SIG-M5 (cell line): ENCODE results near the gene ZNF213.

Source experiments
- DNase-seq: peaks from one replicate; lab custom pipeline; 2025; lab: John Stamatoyannopoulos, UW

Gene ZNF213, protein sequence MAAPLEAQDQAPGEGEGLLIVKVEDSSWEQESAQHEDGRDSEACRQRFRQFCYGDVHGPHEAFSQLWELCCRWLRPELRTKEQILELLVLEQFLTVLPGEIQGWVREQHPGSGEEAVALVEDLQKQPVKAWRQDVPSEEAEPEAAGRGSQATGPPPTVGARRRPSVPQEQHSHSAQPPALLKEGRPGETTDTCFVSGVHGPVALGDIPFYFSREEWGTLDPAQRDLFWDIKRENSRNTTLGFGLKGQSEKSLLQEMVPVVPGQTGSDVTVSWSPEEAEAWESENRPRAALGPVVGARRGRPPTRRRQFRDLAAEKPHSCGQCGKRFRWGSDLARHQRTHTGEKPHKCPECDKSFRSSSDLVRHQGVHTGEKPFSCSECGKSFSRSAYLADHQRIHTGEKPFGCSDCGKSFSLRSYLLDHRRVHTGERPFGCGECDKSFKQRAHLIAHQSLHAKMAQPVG

DNA sequence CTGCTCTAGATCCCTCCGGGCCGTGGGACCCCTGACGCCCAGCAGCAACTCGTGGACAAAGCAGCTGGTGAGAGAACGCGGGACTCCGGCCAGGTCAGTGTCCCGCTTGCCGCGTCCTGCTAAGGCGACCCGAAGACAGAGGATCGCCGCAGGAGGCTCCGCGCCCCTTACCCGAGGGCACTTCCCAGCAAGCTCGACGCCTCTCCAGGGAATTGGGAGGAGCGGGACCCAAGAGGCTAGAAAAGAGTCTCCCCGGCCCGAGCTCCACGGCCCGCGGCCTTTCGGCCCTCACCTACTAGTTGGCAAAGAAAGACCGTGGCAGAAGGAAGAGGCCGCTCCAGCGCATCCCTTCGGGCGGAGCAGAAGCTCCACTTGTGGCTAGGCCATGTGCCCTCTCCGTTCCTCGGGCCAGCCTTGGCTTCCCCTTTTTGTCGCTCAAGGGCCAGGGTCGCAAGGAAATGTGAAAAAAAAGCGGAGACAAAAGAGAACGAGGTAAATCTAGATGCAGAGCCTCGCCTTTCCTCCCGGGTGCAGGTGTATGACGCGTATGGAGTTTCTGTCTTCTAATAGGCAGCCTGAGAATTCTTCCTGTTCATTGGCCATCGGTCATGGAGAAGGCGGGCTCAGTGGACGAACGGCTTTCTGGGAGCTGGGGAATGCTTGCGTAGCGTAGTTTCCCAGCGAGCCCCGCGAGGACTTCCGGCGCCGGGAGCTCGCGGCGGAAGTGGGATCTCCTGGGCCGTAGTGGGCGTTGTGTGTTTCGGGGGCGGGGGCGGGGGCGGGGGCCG is at the start of gene ZNF213:
Gene ZNF213, plus strand, starts transcription at position 692 of the 788 bp plus-strand sequence. CDS start 2,252 bp downstream, outside the sequence.
- peak; percentile 93 for DNase-seq

DNA sequence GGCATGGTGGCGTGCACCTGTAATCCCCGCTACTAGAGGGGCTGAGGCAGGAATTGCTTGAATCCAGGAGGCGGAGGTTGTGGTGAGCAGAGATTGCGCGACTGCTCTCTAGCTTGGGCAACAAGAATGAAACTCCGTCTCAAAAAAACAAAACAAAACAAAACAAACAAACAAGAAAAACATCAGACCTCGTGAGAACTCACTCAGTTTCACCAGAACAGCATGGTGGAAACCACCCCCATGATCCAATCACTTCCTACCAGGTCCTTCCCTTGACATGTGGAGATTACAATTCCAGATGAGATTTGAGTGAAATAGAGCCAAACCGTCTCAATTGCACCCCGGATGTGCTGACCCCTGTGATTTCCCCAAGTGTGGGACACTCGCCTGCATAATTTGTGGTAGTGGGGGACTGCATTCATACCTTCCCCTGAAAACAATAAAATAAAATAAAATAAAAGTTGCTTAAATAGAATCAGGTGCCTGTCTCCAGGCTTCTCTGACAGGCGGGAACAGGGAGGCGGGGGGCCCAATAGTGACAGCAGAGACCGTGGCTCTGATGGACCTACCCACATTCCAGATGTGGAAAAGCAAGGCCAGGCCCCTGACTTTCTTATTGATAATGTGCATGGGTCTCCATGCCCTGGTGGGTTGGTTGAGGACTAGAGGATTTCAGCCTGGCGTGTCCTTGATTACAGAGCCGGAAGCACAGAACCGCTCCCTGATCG is 48.8 kb upstream of the ZNF213 start:
- DNase-seq: no peak

DNA sequence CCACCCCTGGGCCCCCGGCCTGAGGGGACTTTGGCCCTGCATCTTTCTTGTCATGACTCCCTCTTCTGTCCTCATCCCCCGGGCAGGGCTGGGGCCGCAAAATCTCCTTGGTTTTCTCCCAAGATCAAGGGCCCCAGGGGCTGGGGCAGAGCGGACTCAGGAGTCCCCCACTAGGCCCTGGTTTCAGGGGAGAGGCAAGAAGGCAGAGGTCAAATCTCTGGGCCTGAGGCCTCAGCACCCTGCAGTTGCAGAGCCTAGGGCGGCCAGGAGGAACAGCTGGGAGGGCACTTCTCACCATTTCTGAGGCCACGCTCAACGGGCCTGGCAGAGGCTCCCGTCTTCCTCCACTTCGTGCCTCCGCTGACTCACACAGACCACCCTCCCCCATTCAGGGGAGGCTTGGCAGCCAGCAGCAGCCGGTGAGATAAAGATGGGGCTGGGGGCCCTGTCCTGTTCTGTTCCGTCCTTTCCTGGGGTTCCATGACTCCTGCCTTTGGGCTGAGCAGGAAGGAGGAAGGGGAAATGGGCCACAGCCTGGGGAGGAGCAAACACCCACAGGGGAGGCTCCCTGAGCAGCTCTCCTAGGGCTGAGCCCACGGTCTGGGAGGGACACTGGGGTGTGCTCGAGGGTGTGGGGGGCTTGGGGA is 48.1 kb upstream of the ZNF213 start:
- DNase-seq: no peak

DNA sequence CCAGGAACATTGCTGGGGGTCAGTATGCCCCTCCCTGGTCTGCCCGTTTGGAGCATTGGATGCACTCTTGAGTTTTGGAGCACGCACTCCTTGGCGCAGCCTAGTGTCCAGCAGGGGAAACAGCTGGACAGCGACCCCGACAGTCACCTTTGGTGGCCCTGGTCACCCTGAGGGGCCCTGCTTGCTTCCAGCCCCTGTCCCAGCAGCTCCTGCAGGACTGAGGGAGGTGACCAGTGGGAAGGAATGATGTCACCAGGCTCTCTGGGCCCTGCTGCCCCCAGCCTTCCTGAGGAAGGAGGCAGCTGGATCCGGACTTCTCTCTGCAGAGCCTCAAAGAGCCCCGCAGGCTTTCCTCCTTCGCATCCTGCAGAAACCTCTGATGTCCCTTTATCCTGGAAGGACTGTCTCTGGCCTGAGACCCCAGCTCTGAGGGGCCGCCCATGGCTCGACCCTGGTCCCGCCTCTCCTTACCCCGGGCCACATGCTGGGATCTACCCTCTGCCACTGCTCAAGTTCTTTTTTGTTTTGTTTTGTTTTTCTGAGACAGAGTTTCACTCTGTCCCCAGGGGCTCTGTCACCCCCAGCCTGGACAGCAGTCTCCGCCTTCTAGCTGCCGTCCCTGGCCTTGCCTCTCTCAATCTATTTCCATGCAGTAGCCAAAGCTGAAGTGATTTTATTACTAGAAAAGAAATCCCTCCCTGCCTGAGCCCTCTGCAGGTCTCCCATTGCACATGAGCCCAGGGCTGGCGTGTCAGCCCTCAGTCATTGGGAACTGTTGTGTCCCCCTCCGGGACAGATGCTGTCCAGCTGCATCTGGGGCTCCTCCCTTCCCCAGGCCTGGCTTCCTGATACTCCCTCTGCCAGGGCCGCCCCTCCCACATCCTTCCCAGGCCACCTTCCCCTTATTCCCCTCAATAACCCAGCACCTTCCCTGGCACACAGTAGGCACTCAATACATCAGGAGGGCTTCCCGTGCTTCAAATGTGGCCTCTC is 47.3 kb upstream of the ZNF213 start:
- DNase-seq: no peak

DNA sequence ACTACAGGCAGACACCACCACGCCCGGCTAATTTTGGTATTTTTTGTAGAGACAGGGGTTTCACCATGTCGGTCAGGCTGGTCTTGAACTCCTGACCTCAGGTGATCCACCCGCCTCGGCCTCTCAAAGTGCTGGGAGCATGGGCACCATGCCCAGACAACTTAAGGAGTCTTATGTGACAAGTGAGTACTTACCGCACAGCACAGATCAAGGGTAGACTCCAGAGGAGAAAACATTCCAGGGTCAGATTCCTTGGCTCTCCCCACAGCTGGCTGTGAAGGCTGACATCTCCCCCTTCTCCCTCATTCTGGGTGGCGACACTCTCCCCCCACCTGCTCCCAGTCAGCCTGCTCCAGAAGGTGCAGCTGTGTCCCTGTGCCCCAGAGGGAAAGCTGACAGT is 46.4 kb upstream of the ZNF213 start:
- DNase-seq: no peak

DNA sequence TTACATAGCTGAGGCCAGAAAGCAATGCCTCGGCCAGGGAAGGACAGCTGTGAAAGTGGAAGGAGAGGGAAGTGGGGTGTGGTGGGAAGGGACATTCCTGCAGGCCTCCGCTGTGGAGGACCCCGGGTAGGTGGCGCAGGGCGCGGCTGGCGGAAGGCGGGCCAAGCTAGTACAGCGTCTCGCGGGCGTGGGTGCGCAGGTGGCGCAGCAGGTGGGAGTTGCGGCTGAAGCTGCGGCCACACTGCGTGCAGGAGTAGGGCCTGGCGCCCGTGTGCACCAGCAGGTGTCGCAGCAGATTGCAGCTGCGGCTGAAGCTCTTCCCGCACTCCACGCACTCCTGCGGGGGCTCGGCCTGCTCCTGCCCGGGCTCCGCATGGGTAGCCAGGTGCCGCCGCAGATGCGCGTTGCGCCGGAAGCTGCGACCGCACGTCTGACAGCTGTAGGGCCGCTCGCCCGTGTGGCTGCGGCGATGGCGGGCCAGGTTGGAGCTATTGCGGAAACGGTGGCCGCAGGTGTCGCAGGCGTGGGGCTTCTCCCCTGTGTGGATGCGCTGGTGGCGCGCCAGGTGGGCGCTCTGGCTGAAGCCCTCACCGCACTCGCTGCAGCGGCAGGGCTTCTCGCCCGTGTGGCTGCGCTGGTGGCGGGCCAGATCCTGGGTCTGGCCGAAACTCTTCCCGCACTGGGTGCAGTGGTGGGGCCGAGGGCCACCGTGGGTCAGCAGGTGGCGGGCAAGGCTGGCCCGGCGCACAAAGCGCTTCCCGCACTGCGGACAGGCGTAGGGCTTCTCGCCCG is 45.7 kb upstream of the ZNF213 start:
- no peak for DNase-seq

DNA sequence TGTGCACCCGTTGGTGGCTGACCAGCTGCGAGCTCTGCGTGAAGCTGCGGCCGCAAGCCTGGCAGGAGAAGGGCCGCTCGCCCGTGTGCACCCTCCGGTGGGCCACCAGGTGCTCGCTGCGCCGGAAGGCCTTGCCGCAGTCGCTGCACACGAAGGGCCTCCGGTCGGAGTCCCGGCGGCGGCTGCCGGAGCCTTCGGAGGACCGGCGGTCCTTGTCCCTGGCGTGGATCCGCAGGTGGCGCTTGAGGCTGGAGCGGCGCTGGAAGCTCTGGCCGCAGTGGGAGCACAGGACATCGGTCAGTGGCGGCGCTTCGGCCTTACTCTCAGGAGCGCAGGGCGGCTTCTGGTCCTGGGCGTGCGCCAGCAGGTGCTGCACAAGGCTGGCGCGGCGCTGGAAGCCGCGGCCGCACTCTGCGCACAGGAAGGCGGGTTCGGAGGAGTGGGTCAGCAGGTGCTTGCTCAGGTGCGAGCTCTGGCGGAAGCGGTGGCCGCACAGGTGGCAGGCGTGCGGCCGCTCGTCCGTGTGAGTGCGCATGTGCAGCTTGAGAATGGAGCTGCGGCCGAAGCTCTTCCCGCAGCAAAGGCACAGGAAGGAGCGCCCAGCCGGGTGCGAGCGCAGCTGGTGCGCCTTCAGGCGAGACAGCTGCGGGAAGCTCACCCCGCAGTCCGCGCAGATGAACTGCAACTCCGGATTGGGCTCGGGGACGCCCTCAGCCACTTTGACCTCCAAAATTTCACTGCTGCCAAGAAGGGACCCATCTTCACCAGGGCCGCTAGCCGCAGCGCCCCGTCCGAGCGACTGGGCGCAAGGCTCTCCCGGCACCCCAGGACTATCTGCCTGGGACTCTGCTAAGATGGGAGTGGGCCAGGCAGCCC is 44.9 kb upstream of the ZNF213 start:
- no peak for DNase-seq

DNA sequence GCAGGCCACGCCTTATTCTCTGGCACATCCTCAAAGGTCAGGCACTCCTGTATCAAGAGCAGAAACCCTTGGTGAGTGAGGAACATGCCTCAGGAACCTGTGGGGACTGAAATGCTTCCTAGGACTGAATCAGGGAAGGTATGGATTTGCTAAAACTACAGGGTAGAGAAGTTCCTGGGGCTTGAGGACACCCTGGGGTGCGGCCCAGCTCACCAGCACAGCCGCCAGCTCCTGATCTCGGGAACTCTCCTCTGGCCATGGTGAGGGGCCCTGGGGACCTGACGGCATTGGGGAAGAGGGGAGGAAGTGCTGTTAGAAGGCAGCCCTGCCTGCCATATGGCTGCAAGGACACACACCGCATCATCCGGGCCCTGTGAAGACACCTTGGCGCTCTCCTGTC is 43.3 kb upstream of the ZNF213 start:
- DNase-seq: no peak

DNA sequence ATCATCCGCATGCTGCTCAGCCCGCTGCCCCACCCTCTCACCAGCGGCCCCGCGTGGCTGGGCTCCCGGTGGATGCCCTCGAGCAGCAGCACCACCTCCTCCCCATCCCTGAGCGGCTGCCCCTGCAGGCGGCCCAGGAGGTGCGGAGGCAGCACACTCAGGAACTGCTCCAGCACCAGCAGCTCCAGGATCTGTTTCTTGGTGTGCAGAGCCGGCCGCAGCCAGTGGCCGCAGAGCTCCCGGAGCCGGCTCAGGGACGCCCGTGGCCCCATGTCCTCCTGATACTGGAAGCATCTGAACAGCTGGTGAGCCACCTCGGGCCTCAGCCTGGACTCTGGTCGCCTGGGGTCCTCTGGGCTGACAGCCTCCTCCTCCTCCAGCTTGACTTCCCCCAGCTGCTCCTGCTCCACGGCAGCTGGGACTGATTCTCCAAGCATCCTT is 42.3 kb upstream of the ZNF213 start:
- DNase-seq: no peak

DNA sequence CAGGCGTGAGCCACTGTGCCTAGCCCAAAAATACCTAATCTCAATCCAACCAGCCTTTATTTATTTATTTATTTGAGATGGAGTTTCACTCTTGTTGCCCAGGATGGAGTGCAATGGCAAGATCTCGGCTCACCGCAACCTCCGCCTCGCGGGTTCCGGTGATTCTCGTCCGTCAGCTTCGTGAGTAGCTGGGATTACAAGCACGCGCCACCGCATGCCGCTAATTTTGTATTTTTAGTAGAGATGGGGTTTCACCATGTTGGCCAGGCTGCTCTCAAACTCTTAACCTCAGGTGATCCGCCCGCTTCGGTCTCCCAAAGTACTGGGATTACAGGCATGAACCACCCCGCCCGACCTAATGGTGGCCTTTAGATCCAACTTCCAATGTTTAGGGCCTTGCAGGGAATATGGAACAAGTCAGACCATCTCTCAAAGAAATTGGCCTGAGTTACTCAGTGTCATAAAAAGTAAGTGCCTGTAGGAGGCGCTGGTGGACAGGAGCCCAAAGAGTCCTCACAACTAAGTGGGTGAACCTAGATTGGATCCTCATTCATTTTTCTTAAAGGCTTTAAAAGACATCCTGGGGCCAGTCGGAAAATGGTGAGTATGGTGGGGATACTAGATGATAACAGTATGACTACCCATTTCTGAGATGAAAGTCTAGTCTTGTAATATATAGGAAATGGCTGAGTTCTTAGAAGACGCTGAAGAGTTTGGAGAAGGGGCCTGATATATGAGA is 40.4 kb upstream of the ZNF213 start:
- no peak for DNase-seq

DNA sequence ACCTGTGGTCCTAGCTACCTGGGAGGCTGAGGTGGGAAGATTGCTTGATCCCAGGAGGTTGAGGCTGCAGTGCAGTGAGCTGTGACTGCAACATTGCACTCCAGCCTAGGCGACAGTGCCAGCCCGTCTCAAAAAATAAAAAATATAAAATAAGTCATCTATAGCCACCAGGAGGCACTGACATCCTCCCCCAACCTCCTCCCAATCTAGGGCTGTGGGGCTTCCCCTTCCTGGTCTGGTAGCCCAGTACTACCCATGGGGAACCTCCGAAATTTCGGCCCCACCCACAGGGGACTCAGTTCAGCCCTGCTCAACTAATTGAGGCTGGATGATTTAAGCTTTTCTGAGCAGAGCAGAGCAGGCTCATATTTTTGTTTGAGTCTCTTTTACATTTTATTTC is 39.0 kb upstream of the ZNF213 start:
- DNase-seq: no peak

DNA sequence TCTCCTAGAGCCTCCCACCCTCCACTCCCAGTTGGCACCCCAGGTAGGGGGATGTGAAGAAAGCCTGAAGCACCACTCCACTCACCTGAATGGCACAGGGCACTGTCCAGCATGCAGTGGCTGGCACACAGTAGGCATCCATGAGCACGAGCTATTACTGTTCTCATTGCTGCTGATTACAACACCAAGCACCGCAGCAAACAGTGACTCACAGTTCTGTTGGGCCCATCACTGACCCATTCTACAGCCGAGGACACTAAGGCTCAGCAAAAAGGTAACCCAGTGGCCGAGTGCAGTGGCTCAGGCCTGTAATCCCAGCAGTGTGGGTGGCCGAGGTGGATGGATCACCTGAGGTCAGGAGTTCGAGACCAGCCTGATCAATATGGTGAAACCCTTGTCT is 38.5 kb upstream of the ZNF213 start:
- no peak for DNase-seq

DNA sequence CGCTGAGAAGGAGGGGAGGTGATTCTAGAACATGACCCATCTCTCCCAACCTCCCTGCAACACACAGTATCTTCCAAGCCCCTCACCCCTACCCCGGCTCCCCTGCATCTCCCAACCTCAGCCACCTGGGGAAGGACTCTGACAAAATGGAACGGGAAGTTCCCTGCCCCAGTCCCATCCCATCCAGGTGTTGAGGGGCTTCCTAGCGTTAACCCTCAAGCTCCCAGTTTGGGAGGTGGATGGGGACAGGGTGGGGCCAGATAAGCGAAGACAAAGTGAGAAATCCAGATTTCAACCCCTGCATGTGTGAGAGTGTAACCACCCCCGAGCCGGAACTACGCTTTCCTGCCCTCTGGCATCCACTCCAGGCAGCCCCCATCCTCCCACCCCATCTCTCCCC is 37.6 kb upstream of the ZNF213 start:
- DNase-seq: no peak

DNA sequence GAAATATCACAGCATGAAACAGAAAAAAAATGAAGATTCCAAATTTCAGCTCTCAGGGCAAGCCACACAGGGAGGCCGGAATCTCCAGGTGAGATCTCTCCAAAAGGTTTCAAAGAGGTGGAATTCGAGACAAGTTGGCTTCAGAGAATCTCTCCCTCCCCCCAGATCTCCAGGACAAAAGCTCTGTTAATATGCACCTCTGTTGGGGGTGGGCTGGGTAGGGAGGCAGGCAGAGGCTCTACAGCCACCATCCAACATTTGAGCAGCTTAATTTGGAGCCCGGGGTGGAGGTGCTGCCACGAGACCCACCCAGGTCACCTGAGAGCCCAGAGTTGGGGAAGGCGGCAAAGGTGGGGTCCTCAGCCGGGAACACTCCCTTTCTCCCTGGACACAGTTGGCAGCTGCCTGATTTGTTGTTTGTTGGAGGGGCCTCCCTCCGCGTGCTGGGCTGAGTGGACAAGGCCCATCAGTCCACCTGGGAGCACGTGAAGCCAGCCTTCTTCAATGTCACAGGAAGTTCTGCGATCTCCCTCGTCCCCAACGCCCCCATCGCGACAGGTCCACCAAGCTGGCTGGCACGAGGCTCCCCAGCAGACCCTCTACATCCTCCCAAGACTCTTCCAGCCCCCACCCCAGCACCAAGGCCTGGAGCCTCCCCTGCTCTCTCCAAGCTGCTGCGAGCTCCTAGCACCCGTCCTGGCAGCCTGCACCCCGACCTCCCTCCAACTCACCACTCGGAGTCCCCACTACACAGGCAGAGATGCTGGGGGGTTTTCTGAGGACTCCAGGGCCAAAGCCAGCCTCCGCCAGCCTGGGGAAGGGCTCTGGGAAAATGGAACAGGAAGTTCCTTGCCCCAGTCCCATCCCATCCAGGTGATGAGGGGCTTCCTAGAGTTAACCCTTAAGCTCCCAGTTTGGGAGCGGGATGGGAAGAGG is 36.1 kb upstream of the ZNF213 start, which contains the start of gene ZSCAN10:
Gene ZSCAN10, minus strand, starts transcription at position 836 of the 936 bp plus-strand sequence. CDS start 6,357 bp downstream, outside the sequence.
- DNase-seq: no peak

DNA sequence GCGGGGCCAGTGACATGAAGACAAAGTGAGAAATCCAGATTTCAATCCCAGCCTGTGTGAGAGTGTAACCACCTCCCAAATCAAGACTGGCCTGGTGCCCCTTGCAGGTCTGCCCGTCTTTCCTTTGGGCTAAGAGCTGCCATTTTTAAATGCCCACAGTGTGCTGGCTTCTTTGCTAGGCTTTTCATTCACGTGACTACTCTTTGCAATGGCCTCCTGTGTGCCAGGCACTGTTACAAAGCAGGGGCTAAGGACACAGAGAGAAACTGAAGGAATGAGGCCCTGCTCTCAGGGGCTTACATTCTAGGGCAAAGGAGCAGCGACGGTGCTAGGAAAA is 35.5 kb upstream of the ZNF213 start:
- no peak for DNase-seq

DNA sequence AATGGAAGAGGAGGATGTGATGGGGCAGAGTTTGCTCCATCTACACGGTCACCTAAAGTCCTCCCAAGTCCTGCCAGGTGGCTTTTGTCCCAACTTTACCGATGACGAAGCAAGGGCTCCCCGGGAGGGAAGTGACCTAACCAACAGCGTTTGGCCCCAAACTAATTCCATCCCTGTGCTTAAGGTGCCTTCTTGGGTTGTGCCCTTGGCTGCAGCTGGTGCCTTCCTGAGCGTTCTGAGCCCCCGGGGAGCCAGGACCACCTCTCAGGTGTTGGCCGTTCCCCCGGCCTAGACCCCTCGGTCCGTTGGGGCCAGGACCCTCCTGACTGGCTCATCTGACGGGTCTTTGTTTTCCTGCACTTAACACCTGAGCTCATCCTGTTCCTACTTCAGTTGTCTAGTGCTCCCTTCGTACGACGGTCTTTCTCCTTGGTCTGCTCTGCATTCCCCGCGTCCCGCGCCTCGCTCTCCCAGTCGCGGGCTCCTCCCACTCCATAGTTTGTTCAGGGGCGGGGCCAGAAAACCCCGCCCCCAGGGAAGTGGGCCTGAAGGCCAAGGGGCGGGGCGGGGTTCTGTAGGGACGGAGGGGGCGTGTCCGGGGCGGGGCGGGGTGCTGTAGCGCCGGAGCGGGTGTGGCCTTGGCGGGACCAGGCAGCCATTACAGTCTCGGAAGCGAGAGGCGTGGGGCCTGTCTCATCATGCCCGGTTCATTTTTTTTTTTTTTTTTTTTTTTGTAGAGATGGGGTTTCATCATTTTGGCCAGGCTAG is 34.9 kb upstream of the ZNF213 start:
- no peak for DNase-seq
